ENCODE measurements around the gene BLCAP. TPM values are rescaled to one million over a fixed set of nuclear protein-coding genes. Genes with fewer than 3 reads are reported as not detected.

The BLCAP gene
- total and polyA plus RNA-seq, 2 experiments from 2014 or later: 62.2 to 64.8 TPM

- TF ChIP-seq ZNF462 (CRISPR knock-in tag; IDR thresholded peaks at IDR 0.05) (no peak), ZNF114 (CRISPR knock-in tag; IDR thresholded peaks at IDR 0.05) (no peak), NANOG (IDR thresholded peaks at IDR 0.05; ENCODE audit: borderline replicate concordance) (no peak), EZH2 (IDR thresholded peaks at IDR 0.05; ENCODE audit: low read depth, unreplicated experiment) (no peak), ETS1 (IDR thresholded peaks at IDR 0.05) (no peak), STAT1 (IDR thresholded peaks at IDR 0.05; ENCODE audit: unreplicated experiment) (no peak), POLR2AphosphoS5 (IDR thresholded peaks at IDR 0.05; ENCODE audit: low read depth) (no peak)
Observed at GRCh38 chr20:37566590-37567330, 39.1 kb upstream of the BLCAP start (continued).

All from GM23338 (cell line).